B cell (primary cell): ENCODE measurements around the gene ZBTB24. TPM values are rescaled to one million over a fixed set of nuclear protein-coding genes. Genes with fewer than 3 reads are reported as not detected.

Experiments
- ATAC-seq: fragments of 200-7000 bp; cut with Tn5 transposase; one replicate; pipeline ENCODE4 v1.10.0; 2021; ENCODE audit warnings: low read depth, mild to moderate bottlenecking, moderate number of reproducible peaks, moderate library complexity
- CTCF ChIA-PET: fragments of 350-600 bp; sonication (Branson Sonifier 250); formaldehyde crosslinking; loops from one replicate; lab custom pipeline; 2021; ENCODE audit warnings: antibody characterized with exemption, inconsistent platforms; lab: Charles Lee
- POLR2A ChIA-PET: fragments of 350-600 bp; sonication (Branson Sonifier 250); formaldehyde crosslinking; loops from one replicate; lab custom pipeline; 2021; ENCODE audit warnings: antibody characterized with exemption; lab: Charles Lee
- DNase-seq: peaks from one replicate; pipeline ENCODE4 v3.0.0; 2013
- H2AFZ ChIP-seq: 2 replicates; pipeline ENCODE4 v1.6.1; 2012; ENCODE audit warnings: mild to moderate bottlenecking, low read depth, low read length; ENCODE audit not compliant: insufficient read depth, poor library complexity, severe bottlenecking
- H3K27ac ChIP-seq, 2 donors: 1 replicate in 1 of 2; 2 replicates in 1 of 2; pipeline ENCODE4 v1.5.1; 2012 to 2013; ENCODE audit warnings: low read length in 2 of 2, mild to moderate bottlenecking in 2 of 2, moderate library complexity in 1 of 2
- H3K27me3 ChIP-seq, 4 experiments: fragments of 200-600 bp in 1 of 4; sonication (generic) in 1 of 4; replicated peaks in 1 of 4; 1 replicate in 2 of 4; 2 replicates in 2 of 4; pipeline versions ENCODE4 v1.6.1 to v1.7.0; 2013 to 2016; ENCODE audit warnings: low read length in 3 of 4, mild to moderate bottlenecking in 2 of 4, mixed read lengths in 1 of 4, moderate library complexity in 1 of 4; ENCODE audit not compliant: insufficient read depth in 4 of 4, control insufficient read depth in 3 of 4; ENCODE audit errors: control extremely low read depth in 1 of 4
- H3K36me3 ChIP-seq, 2 experiments: replicated peaks in 1 of 2; 1 replicate in 1 of 2; 2 replicates in 1 of 2; pipeline versions ENCODE4 v1.6.1 to v1.7.1; 2013; ENCODE audit warnings: low read length in 1 of 2; ENCODE audit not compliant: insufficient read depth in 2 of 2, control insufficient read depth in 1 of 2; ENCODE audit errors: control extremely low read depth in 1 of 2, extremely low read depth in 1 of 2
- H3K4me1 ChIP-seq, 2 donors: fragments of 200-600 bp in 1 of 2; sonication (generic) in 1 of 2; 1 replicate in 1 of 2; 2 replicates in 1 of 2; pipeline versions ENCODE4 v1.5.1 to v1.6.1; 2013 to 2017; ENCODE audit warnings: low read length in 2 of 2; ENCODE audit not compliant: control insufficient read depth in 2 of 2, insufficient read depth in 2 of 2
- H3K4me2 ChIP-seq: replicated peaks from 2 replicates; pipeline ENCODE3; 2012; ENCODE audit warnings: mild to moderate bottlenecking, low read depth, low read length; ENCODE audit not compliant: poor library complexity, severe bottlenecking
- H3K4me3 ChIP-seq, 5 experiments: fragments of 200-600 bp in 1 of 5; sonication (generic) in 1 of 5; 1 replicate in 3 of 5; 2 replicates in 2 of 5; pipeline versions ENCODE4 v1.5.1 to v1.7.0; 2011 to 2016; ENCODE audit warnings: low read length in 4 of 5, mild to moderate bottlenecking in 4 of 5, low read depth in 2 of 5, control low read depth in 1 of 5, moderate library complexity in 1 of 5; ENCODE audit not compliant: insufficient read depth in 1 of 5; ENCODE audit errors: control extremely low read depth in 1 of 5, extremely low read depth in 1 of 5
- H3K79me2 ChIP-seq: fragments of 200-600 bp; sonication (generic); one replicate; pipeline ENCODE4 v1.6.0; 2016; ENCODE audit warnings: low read length; ENCODE audit not compliant: control insufficient read depth, insufficient read depth
- H3K9ac ChIP-seq: fragments of 200-600 bp; sonication (generic); 2 replicates; pipeline ENCODE4 v1.6.1; 2017; ENCODE audit warnings: mild to moderate bottlenecking, low read length, moderate library complexity
- H3K9me3 ChIP-seq, 3 donors: one replicate each; pipeline versions ENCODE4 v1.6.1 to v1.7.1; 2013; ENCODE audit warnings: low read length in 2 of 3; ENCODE audit not compliant: control insufficient read depth in 2 of 3, insufficient read depth in 1 of 3; ENCODE audit errors: control extremely low read depth in 1 of 3
- H4K20me1 ChIP-seq: 2 replicates; pipeline ENCODE4 v1.6.0; 2012; ENCODE audit warnings: mild to moderate bottlenecking, low read length; ENCODE audit not compliant: insufficient read depth, control insufficient read depth, poor library complexity, severe bottlenecking
- H3K27ac Mint-ChIP-seq: one replicate; pipeline ENCODE4 v1.8.0; 2021; ENCODE audit warnings: mixed read lengths
- H3K27me3 Mint-ChIP-seq: one replicate; pipeline ENCODE4 v1.8.0; 2021; ENCODE audit warnings: mixed read lengths
- H3K4me1 Mint-ChIP-seq: one replicate; pipeline ENCODE4 v1.8.0; 2021; ENCODE audit warnings: mixed read lengths
- H3K4me3 Mint-ChIP-seq: one replicate; pipeline ENCODE4 v1.8.0; 2021; ENCODE audit warnings: mixed read lengths
- H3K9me3 Mint-ChIP-seq: one replicate; pipeline ENCODE4 v1.8.0; 2022; ENCODE audit warnings: mixed read lengths; ENCODE audit not compliant: insufficient read depth
- EZH2 ChIP-seq: IDR thresholded peaks from 2 replicates; pipeline ENCODE4 v1.6.1; 2012; ENCODE audit warnings: borderline replicate concordance, low read depth, mild to moderate bottlenecking, moderate library complexity, low read length; ENCODE audit not compliant: insufficient read depth, poor library complexity, severe bottlenecking
- WGBS: methylation state at CpG from one replicate; pipeline ENCODE4 v1.1.5; 2013; ENCODE audit warnings: missing lambda C conversion rate; ENCODE audit not compliant: insufficient coverage; 5-methylcytosine and 5-hydroxymethylcytosine counted together
- intact Hi-C: fragments of 100-400 bp; cut with micrococcal nuclease; formaldehyde crosslinking; loops from one replicate; pipeline ENCODE4 v1.10.0; 2022
- polyA plus RNA-seq: library from polyadenylated mRNA; depleted of rRNA; stranded (reverse); fragments of >200 nt; gene quantifications from 2 replicates; pipeline ENCODE4 v1.2.3, GENCODE V29; 2012
- total RNA-seq, 2 donors: library from RNA; stranded (reverse); fragments of 120-200 nt in 1 of 2; gene quantifications; 1 replicate in 1 of 2; 2 replicates in 1 of 2; pipeline versions ENCODE4 v1.2.3 to v1.2.4, GENCODE V29; 2013 to 2022
- TF ChIP-seq, protein P1 (sequence below): fragments of 200-600 bp; IDR thresholded peaks from one replicate; pipeline ENCODE4 v1.8.0; 2022; ENCODE audit warnings: antibody characterized with exemption, mild to moderate bottlenecking

ZBTB24 gene
- total and polyA plus RNA-seq, 2 donors (not counting 1 experiment from before 2014, with no cell fraction given): 10.6 to 31.4 TPM

DNA sequence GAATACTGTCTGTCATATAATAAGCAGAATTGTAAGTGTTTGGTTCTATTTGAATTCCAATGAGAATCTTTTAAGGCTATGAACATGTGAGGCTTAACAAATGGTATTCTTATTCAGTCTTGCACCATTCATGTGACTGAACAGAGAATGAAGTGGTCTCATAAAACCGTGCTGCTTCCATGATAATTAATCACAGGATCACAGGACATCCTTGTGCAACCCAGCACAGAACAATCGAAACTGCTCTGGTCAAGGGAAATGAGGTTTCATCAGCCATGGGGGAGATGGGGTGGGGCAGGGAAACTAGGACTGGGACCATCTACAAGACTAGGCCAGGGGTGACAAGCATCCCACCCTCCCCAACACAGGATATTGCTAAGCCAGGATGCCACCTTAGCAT, 48.6 kb downstream of the ZBTB24 start:
- TF ChIP-seq, protein P1, sequence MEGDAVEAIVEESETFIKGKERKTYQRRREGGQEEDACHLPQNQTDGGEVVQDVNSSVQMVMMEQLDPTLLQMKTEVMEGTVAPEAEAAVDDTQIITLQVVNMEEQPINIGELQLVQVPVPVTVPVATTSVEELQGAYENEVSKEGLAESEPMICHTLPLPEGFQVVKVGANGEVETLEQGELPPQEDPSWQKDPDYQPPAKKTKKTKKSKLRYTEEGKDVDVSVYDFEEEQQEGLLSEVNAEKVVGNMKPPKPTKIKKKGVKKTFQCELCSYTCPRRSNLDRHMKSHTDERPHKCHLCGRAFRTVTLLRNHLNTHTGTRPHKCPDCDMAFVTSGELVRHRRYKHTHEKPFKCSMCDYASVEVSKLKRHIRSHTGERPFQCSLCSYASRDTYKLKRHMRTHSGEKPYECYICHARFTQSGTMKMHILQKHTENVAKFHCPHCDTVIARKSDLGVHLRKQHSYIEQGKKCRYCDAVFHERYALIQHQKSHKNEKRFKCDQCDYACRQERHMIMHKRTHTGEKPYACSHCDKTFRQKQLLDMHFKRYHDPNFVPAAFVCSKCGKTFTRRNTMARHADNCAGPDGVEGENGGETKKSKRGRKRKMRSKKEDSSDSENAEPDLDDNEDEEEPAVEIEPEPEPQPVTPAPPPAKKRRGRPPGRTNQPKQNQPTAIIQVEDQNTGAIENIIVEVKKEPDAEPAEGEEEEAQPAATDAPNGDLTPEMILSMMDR: no peak
- no peak for TF ChIP-seq EZH2
- no peak for DNase-seq
- POLR2A ChIA-PET: no interaction called here
- Histone ChIP-seq H3K4me2 (no peak overlapping the region), H3K79me2 (peaks cover 1% of the 10 kb centered on the region), H2AFZ (no peak overlapping the region), H3K9me3 (no peaks in the 10 kb centered on the region), H3K27me3 (no peaks in the 10 kb centered on the region), H3K9ac (no peak overlapping the region), H3K27ac (no peak overlapping the region), H3K4me1 (peaks cover under 1 to 2% of the 10 kb centered on the region in 2 donors), H4K20me1 (no peaks in the 10 kb centered on the region), H3K36me3 (no peaks in the 10 kb centered on the region), H3K4me3 (no peak overlapping the region)
- Mint-ChIP-seq H3K4me1 (no peaks in the 10 kb centered on the region), H3K9me3 (no peaks in the 10 kb centered on the region), H3K4me3 (no peak overlapping the region), H3K27me3 (no peaks in the 10 kb centered on the region), H3K27ac (no peak overlapping the region)
- no peak for ATAC-seq
- WGBS: no CpG with 5 or more reads among the region's 2 CpGs
- intact Hi-C loops: no loop called here
- CTCF ChIA-PET: no interaction called here

DNA sequence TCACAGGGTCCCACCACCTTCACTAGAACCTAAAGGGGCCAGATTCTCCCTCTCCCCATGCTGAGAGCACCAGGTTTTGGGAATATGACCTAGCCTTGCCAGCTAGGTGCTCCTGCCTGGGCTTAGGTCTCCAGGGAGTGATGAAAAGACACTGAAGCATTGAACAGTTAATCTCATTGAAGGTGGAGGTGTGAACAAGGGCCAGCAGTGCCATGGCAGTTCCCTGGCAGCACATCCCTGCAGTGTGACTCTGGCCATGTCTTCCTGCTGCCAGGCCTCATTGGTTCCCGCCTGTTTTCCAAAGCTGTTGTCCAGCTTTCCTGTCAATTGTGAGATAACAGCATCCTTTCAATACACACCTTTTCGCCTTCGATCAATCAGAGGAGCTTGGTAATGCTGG, 53.5 kb downstream of the ZBTB24 start:
- H3K4me2 ChIP-seq: no peak overlapping the region
- WGBS: 97% methylated on average over 3 of the region's 3 CpGs
- no peaks in the 10 kb centered on the region for H3K27me3 ChIP-seq
- ATAC-seq (no peak), DNase-seq (no peak)
- no peak overlapping the region for H3K4me3 Mint-ChIP-seq
- TF ChIP-seq EZH2: no peak
- TF ChIP-seq, protein P1: no peak
- H4K20me1 ChIP-seq: no peaks in the 10 kb centered on the region
- no peak overlapping the region for H2AFZ ChIP-seq
- no peaks in the 10 kb centered on the region for H3K79me2 ChIP-seq
- H3K27ac ChIP-seq: no peak overlapping the region
- ChIA-PET POLR2A (no interaction called here), CTCF (no interaction called here)
- no peaks in the 10 kb centered on the region for H3K4me1 ChIP-seq
- H3K36me3 ChIP-seq: no peaks in the 10 kb centered on the region
- no peak overlapping the region for H3K9ac ChIP-seq
- no peaks in the 10 kb centered on the region for H3K9me3 Mint-ChIP-seq
- no peak overlapping the region for H3K4me3 ChIP-seq
- intact Hi-C loops: no loop called here
- H3K27ac Mint-ChIP-seq: no peak overlapping the region
- no peaks in the 10 kb centered on the region for H3K9me3 ChIP-seq
- peaks cover 2% of the 10 kb centered on the region for H3K4me1 Mint-ChIP-seq
- H3K27me3 Mint-ChIP-seq: no peaks in the 10 kb centered on the region
